ENCODE measurements around the gene TAGLN3.

DNA sequence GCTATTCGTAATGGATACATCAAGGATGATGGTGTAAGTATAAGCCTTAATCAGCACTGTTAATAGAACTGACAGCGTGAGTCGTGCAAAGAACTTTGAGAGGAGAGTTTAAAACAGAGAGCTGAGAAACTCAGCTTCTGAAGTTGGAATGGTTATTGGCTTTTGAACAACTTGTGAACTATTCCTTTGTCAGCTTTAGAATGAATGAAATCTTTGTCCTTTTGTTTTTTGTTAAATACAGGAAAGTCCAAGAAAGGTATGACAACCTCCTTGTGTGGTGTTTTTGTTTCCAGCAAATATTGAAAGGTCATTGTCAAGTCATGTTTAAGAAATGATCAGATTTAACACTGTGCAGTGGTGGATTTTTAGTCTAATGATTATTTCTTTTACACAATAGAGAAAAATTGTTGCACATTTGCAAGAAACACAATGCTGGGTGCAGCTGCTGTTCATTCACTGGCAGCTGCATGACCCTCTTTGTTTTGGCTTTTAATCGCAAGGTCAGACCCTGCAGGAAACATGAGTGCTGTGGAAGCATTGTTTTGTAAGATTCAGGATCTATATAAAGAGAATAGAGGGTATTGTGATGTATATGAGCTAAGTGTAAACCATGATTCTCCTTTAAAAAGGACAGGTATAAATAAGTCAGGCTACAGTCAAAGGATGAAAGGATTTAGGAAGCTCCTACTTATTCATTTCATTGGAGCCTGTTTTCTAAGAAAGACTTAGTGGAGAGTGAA is 41.6 kb upstream of the TAGLN3 start:
- TF ChIP-seq POLR2A (IDR thresholded peaks at IDR 0.05; ENCODE audit: low read depth, low read length) (no peak), TAF1 (IDR thresholded peaks at IDR 0.05; ENCODE audit: low read depth, low read length) (no peak), POU2F2 (IDR thresholded peaks at IDR 0.05; ENCODE audit: low read depth, low read length) (no peak), POLR2AphosphoS5 (IDR thresholded peaks at IDR 0.05; ENCODE audit: low read depth, low read length) (no peak), SPI1 (IDR thresholded peaks at IDR 0.05; ENCODE audit: low read depth, low read length) (no peak), PAX5 (IDR thresholded peaks at IDR 0.05; ENCODE audit: insufficient read depth, low read length, severe bottlenecking) (no peak)
